AG04449 (cell line): ENCODE measurements around the gene DOCK2.
"Not testable (repeated sequence)": the region's sequence is repeated elsewhere in the genome, so short reads cannot be mapped to it uniquely, and the experiment has no call there.

Source experiments
- CTCF ChIA-PET: fragments of 350-600 bp; formaldehyde crosslinking; extraction: SDS; loops from one replicate; lab custom pipeline; 2021; ENCODE audit warnings: antibody characterized with exemption; lab: Yijun Ruan, JAX
- POLR2A ChIA-PET: fragments of 400-600, 350-600 bp; formaldehyde crosslinking; extraction: SDS; loops from one replicate; lab custom pipeline; 2020; ENCODE audit warnings: antibody characterized with exemption, inconsistent platforms; lab: Yijun Ruan, JAX
- DNase-seq: peaks from one replicate; pipeline ENCODE4 v3.0.0-alpha.2; 2010; ENCODE audit warnings: low read depth, low spot score
- H3K4me3 ChIP-seq: 2 replicates; pipeline ENCODE4 v1.5.1; 2011; ENCODE audit warnings: low read depth, mild to moderate bottlenecking, control low read depth, low read length
- CTCF ChIP-seq: IDR thresholded peaks from one replicate; pipeline ENCODE4 v1.5.1; 2011; ENCODE audit warnings: mild to moderate bottlenecking, moderate library complexity, low read length, control low read depth, inconsistent platforms; ENCODE audit not compliant: insufficient read depth; ENCODE audit errors: missing control alignments

The DOCK2 gene

GRCh38 chr5:169762338-169763095 lies 125.4 kb downstream of the DOCK2 start:
- ChIA-PET CTCF (no interaction called here), POLR2A (interaction anchor here (0.6 to 0.7 kb wide), 2 partner anchors 42 to 67 kb away, joined by 3 read pairs; no protein-coding TSS in a partner anchor)
- no peak for TF ChIP-seq CTCF
- no peak for DNase-seq
- H3K4me3 ChIP-seq = no peak overlapping the region

GRCh38 chr5:169763376-169764017 lies 126.4 kb downstream of the DOCK2 start:
- CTCF ChIA-PET = no interaction called here
- no peak for DNase-seq
- no peak for TF ChIP-seq CTCF
- H3K4me3 ChIP-seq = no peak overlapping the region
- POLR2A ChIA-PET = no interaction called here

- no peak overlapping the region for H3K4me3 ChIP-seq
- ChIA-PET POLR2A (no interaction called here), CTCF (no interaction called here)
- no peak for TF ChIP-seq CTCF
- DNase-seq = no peak
These were observed 126.9 kb downstream of the DOCK2 start for GRCh38 chr5:169764018-169764378.

GRCh38 chr5:169765176-169765996 lies 128.3 kb downstream of the DOCK2 start:
- ChIA-PET CTCF (interaction anchor here (1.4 kb wide), 1 partner anchor 64 kb away, joined by 4 read pairs; no protein-coding TSS in a partner anchor), POLR2A (no interaction called here)
- no peak for DNase-seq
- no peak for TF ChIP-seq CTCF
- no peak overlapping the region for H3K4me3 ChIP-seq

- H3K4me3 ChIP-seq, POLR2A ChIA-PET, CTCF ChIA-PET, DNase-seq: not testable (repeated sequence)
These were observed 129.9 kb downstream of the DOCK2 start for GRCh38 chr5:169766943-169767342.

GRCh38 chr5:169767938-169768337 lies 130.9 kb downstream of the DOCK2 start:
- TF ChIP-seq CTCF = no peak
- no peak for DNase-seq
- H3K4me3 ChIP-seq = no peak overlapping the region
- CTCF ChIA-PET = no interaction called here
- POLR2A ChIA-PET = no interaction called here
